GM12878 (cell line): ENCODE results near the gene ZFP91. TPM values are rescaled to one million over a fixed set of nuclear protein-coding genes. Genes with fewer than 3 reads are reported as not detected.

Experiments
- ATAC-seq: fragments of 200-7000 bp; cut with Tn5 transposase; 3 replicates; pipeline ENCODE4 v1.9.1; 2020; ENCODE audit warnings: mild to moderate bottlenecking, moderate library complexity
- BruUV-seq: library from RNA; stranded (reverse); fragments of 400-500 nt; replicated peaks from 2 replicates; lab custom pipeline; 2021; lab: Mats Ljungman, UMichigan
- CTCF ChIA-PET: fragments of 300-600 bp; sonication (Branson Sonifier 250); formaldehyde crosslinking; extraction: SDS; loops from one replicate; lab custom pipeline; 2021; ENCODE audit warnings: inconsistent platforms; lab: Yijun Ruan, JAX
- POLR2A ChIA-PET: fragments of 350-600 bp; formaldehyde crosslinking; extraction: SDS; loops from one replicate; lab custom pipeline; 2021; ENCODE audit warnings: inconsistent platforms; lab: Charles Lee
- RAD21 ChIA-PET: fragments of 300-600 bp; sonication (Branson Sonifier 250); formaldehyde crosslinking; loops from one replicate; lab custom pipeline; 2023; ENCODE audit warnings: antibody characterized with exemption; ENCODE audit not compliant: unreplicated experiment; lab: Charles Lee
- SMC1A ChIA-PET: fragments of 300-600 bp; sonication (Branson Sonifier 250); formaldehyde crosslinking; loops from one replicate; lab custom pipeline; 2023; ENCODE audit not compliant: unreplicated experiment, uncharacterized antibody; lab: Charles Lee
- DNase-seq: peaks from one replicate; pipeline ENCODE4 v3.0.0-alpha.2; 2011; ENCODE audit warnings: low read depth, low spot score
- FAIRE-seq: peaks from 3 replicates; lab custom pipeline; 2011; peaks lifted over from hg19 to GRCh38; lab: Jason Lieb, UNC
- H2AFZ ChIP-seq: 2 replicates; pipeline ENCODE4 v1.6.0; 2011; ENCODE audit warnings: low read depth, low read length, control low read depth; ENCODE audit not compliant: control insufficient read depth
- H3K27ac ChIP-seq: 2 replicates; pipeline ENCODE4 v1.5.1; 2011; ENCODE audit warnings: control low read depth; ENCODE audit not compliant: control insufficient read depth, insufficient read depth
- H3K27me3 ChIP-seq, 2 experiments: replicated peaks in 1 of 2; 2 replicates each; pipeline versions ENCODE4 v1.6.0 to v1.6.1; 2011; ENCODE audit warnings: low read length in 1 of 2; ENCODE audit not compliant: control insufficient read depth in 2 of 2, insufficient read depth in 2 of 2
- H3K36me3 ChIP-seq, 2 experiments: 2 replicates each; pipeline ENCODE4 v1.5.1; 2011; ENCODE audit warnings: low read length in 1 of 2; ENCODE audit not compliant: control insufficient read depth in 2 of 2, insufficient read depth in 2 of 2
- H3K4me1 ChIP-seq: 2 replicates; pipeline ENCODE4 v1.6.1; 2011; ENCODE audit warnings: mild to moderate bottlenecking, low read length, moderate library complexity, mixed read lengths; ENCODE audit not compliant: control insufficient read depth, insufficient read depth
- H3K4me2 ChIP-seq: 2 replicates; pipeline ENCODE4 v1.6.0; 2011; ENCODE audit warnings: control low read depth; ENCODE audit not compliant: control insufficient read depth, insufficient read depth
- H3K4me3 ChIP-seq: fragments of 200-600 bp; sonication (generic); 2 replicates; pipeline ENCODE4 v1.5.1; 2016
- H3K79me2 ChIP-seq: 2 replicates; pipeline ENCODE4 v1.6.0; 2011; ENCODE audit warnings: low read length; ENCODE audit not compliant: control insufficient read depth, insufficient read depth
- H3K9ac ChIP-seq: 2 replicates; pipeline ENCODE4 v1.8.0; 2011; ENCODE audit warnings: low read length, control low read depth, mixed read lengths; ENCODE audit not compliant: control insufficient read depth, insufficient read depth
- H3K9me3 ChIP-seq: replicated peaks from 3 replicates; pipeline ENCODE4 v1.5.1; 2011; ENCODE audit warnings: mild to moderate bottlenecking, low read length; ENCODE audit not compliant: control insufficient read depth, insufficient read depth
- H4K20me1 ChIP-seq: 2 replicates; pipeline ENCODE4 v1.6.0; 2011; ENCODE audit not compliant: control insufficient read depth, insufficient read depth
- HCFC1 ChIP-seq: fragments of 150-350 bp; IDR thresholded peaks from 2 replicates; pipeline ENCODE4 v1.6.1; 2014; ENCODE audit warnings: low read length
- JUNB ChIP-seq: IDR thresholded peaks from 2 replicates; pipeline ENCODE4 v1.6.1; 2016; ENCODE audit warnings: antibody characterized with exemption, mild to moderate bottlenecking
- KLF5 ChIP-seq: fragments of 450-650 bp; IDR thresholded peaks from 2 replicates; pipeline ENCODE4 v1.6.1; 2014; ENCODE audit warnings: mild to moderate bottlenecking; ENCODE audit not compliant: partially characterized antibody
- LARP7 ChIP-seq: fragments of 450-650 bp; IDR thresholded peaks from 2 replicates; pipeline ENCODE4 v1.6.1; 2017; ENCODE audit warnings: mild to moderate bottlenecking
- MYB ChIP-seq: fragments of 150-350 bp; IDR thresholded peaks from 2 replicates; pipeline ENCODE4 v1.6.1; 2014; ENCODE audit warnings: mild to moderate bottlenecking, low read depth, low read length, borderline replicate concordance
- MYC ChIP-seq: IDR thresholded peaks from 2 replicates; pipeline ENCODE4 v1.6.1; 2011; ENCODE audit warnings: mild to moderate bottlenecking, low read length, moderate library complexity, inconsistent platforms; ENCODE audit not compliant: insufficient read depth, insufficient replicate concordance, insufficient read length, severe bottlenecking
- POLR2AphosphoS2 ChIP-seq: IDR thresholded peaks from 2 replicates; pipeline ENCODE4 v1.6.1; 2011; ENCODE audit warnings: low read depth, mild to moderate bottlenecking, low read length, improper control_type of control experiment, moderate library complexity
- RUNX3 ChIP-seq: IDR thresholded peaks from 2 replicates; pipeline ENCODE4 v1.6.1; 2012; ENCODE audit warnings: low read length, inconsistent platforms
- SREBF2 ChIP-seq: IDR thresholded peaks from 2 replicates; pipeline ENCODE4 v1.6.1; 2012; ENCODE audit warnings: mild to moderate bottlenecking, low read length
- TBL1XR1 ChIP-seq: IDR thresholded peaks from 2 replicates; pipeline ENCODE4 v1.6.1; 2012; ENCODE audit warnings: low read depth, low read length, improper control_type of control experiment
- YBX1 ChIP-seq: fragments of 450-650 bp; IDR thresholded peaks from 2 replicates; pipeline ENCODE4 v1.6.1; 2016; ENCODE audit warnings: antibody characterized with exemption
- YY1 ChIP-seq: IDR thresholded peaks from 2 replicates; pipeline ENCODE4 v1.6.1; 2011; ENCODE audit warnings: low read depth, mild to moderate bottlenecking, low read length
- ZNF622 ChIP-seq: fragments of 450-650 bp; IDR thresholded peaks from 2 replicates; pipeline ENCODE4 v1.6.1; 2017; ENCODE audit warnings: mild to moderate bottlenecking, inconsistent platforms
- WGBS: methylation state at CpG from one replicate; pipeline ENCODE4 v1.1.6; 2016; ENCODE audit warnings: low lambda C conversion rate; ENCODE audit not compliant: insufficient replicate concordance, insufficient coverage; ENCODE audit errors: missing lambda C conversion rate; 5-methylcytosine and 5-hydroxymethylcytosine counted together
- in situ Hi-C: fragments of 300-500 bp; cut with MboI; formaldehyde crosslinking; loops from 9 replicates; pipeline ENCODE4 v1.14.3; 2018; ENCODE audit warnings: mixed read lengths
- intact Hi-C: fragments of 100-400 bp; cut with micrococcal nuclease; formaldehyde crosslinking; loops from one replicate; pipeline ENCODE4 v1.14.2; 2022; ENCODE audit not compliant: unreplicated experiment
- polyA plus RNA-seq, 11 experiments: library from polyadenylated mRNA; depleted of rRNA in 4 of 11; unstranded in 6 of 11; stranded (reverse) in 5 of 11; fragments of >200 nt; fragmentation: Nextera tagmentation in 4 of 11; fragmentation: Illumina TruSeq in 1 of 11; extraction: Ambion mirVana in 4 of 11; extraction: Trizol in 1 of 11; gene quantifications; 1 replicate in 1 of 11; 2 replicates in 10 of 11; pipeline versions ENCODE4 v1.2.1 to v1.2.3, GENCODE V29; 2011 to 2016; ENCODE audit warnings: inconsistent platforms in 2 of 11, missing spikeins in 2 of 11, low read depth in 1 of 11
- total RNA-seq, 4 experiments: library from RNA; depleted of rRNA in 3 of 4; stranded (reverse); fragments of >200 nt in 3 of 4; fragmentation: Illumina TruSeq in 1 of 4; extraction: Trizol in 1 of 4; gene quantifications; 2 replicates each; pipeline versions ENCODE4 v1.2.1 to v1.2.3, GENCODE V29; 2013 to 2021
- TF ChIP-seq, protein P1 (sequence below): fragments of 450-650 bp; IDR thresholded peaks from 2 replicates; pipeline ENCODE4 v1.6.1; 2017; ENCODE audit warnings: mild to moderate bottlenecking, moderate library complexity
- TF ChIP-seq, protein P2 (sequence below): fragments of 450-650 bp; formaldehyde crosslinking; IDR thresholded peaks from 2 replicates; pipeline ENCODE4 v1.4.0; 2022; ENCODE audit warnings: mild to moderate bottlenecking, moderate library complexity

ZFP91 gene
- total and polyA plus RNA-seq, 10 of the 15 experiments (the other 5 are each of a cell fraction or from before 2014, with no cell fraction given): 12.9 to 54.1 (median 31.7) TPM

DNA sequence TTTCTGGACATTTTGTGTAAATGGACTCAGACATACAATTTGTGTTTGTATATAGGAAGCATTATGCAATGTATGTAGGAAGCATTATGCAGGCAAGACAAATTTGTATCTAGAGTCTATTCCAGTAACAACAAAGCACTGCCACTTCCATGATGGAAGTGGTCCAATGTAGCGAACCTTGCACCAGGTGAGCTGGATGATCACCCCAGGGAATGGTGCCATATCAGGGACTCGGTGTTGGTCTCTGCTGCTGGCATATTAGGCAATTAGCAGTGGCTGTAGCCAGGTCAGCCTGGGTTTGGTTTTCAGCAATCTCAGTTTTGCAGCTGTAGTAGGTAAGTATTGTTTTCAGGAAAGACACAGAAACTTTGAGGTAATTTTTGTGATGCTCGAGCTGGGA, 12.8 kb downstream of the ZFP91 start (continued):
- TF ChIP-seq, protein P1, sequence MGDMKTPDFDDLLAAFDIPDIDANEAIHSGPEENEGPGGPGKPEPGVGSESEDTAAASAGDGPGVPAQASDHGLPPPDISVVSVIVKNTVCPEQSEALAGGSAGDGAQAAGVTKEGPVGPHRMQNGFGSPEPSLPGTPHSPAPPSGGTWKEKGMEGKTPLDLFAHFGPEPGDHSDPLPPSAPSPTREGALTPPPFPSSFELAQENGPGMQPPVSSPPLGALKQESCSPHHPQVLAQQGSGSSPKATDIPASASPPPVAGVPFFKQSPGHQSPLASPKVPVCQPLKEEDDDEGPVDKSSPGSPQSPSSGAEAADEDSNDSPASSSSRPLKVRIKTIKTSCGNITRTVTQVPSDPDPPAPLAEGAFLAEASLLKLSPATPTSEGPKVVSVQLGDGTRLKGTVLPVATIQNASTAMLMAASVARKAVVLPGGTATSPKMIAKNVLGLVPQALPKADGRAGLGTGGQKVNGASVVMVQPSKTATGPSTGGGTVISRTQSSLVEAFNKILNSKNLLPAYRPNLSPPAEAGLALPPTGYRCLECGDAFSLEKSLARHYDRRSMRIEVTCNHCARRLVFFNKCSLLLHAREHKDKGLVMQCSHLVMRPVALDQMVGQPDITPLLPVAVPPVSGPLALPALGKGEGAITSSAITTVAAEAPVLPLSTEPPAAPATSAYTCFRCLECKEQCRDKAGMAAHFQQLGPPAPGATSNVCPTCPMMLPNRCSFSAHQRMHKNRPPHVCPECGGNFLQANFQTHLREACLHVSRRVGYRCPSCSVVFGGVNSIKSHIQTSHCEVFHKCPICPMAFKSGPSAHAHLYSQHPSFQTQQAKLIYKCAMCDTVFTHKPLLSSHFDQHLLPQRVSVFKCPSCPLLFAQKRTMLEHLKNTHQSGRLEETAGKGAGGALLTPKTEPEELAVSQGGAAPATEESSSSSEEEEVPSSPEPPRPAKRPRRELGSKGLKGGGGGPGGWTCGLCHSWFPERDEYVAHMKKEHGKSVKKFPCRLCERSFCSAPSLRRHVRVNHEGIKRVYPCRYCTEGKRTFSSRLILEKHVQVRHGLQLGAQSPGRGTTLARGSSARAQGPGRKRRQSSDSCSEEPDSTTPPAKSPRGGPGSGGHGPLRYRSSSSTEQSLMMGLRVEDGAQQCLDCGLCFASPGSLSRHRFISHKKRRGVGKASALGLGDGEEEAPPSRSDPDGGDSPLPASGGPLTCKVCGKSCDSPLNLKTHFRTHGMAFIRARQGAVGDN: no peak
- no peak for TF ChIP-seq KLF5
- TF ChIP-seq RUNX3: no peak
- TF ChIP-seq YBX1: no peak
- TF ChIP-seq TBL1XR1: no peak
- TF ChIP-seq POLR2AphosphoS2: no peak
- no peak for TF ChIP-seq LARP7
- TF ChIP-seq JUNB: no peak

DNA sequence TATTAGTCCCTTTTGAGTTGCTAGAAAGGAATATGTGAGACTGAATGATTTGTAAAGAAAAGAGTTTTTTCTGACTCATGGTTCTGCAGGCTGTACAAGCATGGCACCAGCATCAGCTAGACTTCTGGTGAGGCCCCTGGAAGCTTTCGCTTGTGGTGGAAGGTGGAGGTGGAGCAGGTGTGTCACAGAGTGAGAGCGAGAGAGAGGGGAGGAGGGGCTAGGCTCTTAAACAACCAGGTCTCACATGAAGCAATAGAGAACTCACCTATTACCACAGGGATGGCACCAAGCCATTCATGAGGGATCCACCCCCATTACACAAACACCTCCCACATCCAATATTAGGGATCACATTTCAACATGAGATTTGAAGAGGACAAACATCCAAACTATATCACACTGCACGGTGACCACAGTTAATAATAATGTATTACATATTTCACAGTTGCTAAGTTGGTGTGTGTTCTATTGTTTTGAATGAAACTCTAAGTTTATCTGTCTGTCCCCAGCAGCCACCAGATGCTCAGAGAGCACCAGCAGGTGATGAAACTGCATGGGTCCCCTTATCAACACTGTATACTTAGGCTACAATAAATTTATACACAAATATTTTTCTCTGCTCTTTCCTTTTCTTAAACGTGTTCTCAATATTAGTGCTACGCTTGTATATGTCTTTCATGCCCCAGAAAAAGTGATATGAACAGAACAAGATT, 14.1 kb downstream of the ZFP91 start:
- Histone ChIP-seq H3K79me2 (peaks cover 83% of the 10 kb centered on the region), H2AFZ (no peak overlapping the region), H3K9me3 (no peaks in the 10 kb centered on the region), H3K4me2 (no peak overlapping the region), H3K27me3 (no peaks in the 10 kb centered on the region), H3K4me3 (no peak overlapping the region), H3K9ac (no peak overlapping the region), H3K36me3 (peaks cover 2 to 3% of the 10 kb centered on the region in 2 experiments), H3K27ac (no peak overlapping the region), H3K4me1 (peaks cover 5% of the 10 kb centered on the region), H4K20me1 (no peaks in the 10 kb centered on the region)
- BruUV-seq: no TSS peak
- SMC1A ChIA-PET: interaction anchor here (0.6 to 2.8 kb wide), 4 partner anchors 16 to 86 kb away, joined by 3 to 8 read pairs (median 3); no protein-coding TSS in a partner anchor
- DNase-seq (no peak), ATAC-seq (peak; percentile 41), FAIRE-seq (no peak)
- CTCF ChIA-PET: interaction anchor here (1.0 to 2.1 kb wide), 4 partner anchors 14 to 466 kb away, joined by 3 to 12 read pairs (median 5); no protein-coding TSS in a partner anchor
- RAD21 ChIA-PET: interaction anchor here (1.5 kb wide), 1 partner anchor 12 kb away, joined by 3 read pairs; no protein-coding TSS in a partner anchor
- POLR2A ChIA-PET: interaction anchor here (0.6 to 1.4 kb wide), 3 partner anchors 11 to 17 kb away, joined by 3 read pairs; partner anchors contain the start of gene LPXN
- WGBS: 90% methylated on average over 5 of the region's 5 CpGs
- in situ Hi-C loops (loop anchor here (25.0 kb wide), 2 partner anchors 1069 to 1256 kb away; partner anchors contain the start of genes P2RX3, PATL1 and SSRP1), intact Hi-C loops (no loop called here)
- no peak for TF ChIP-seq MYC
- TF ChIP-seq, protein P2, sequence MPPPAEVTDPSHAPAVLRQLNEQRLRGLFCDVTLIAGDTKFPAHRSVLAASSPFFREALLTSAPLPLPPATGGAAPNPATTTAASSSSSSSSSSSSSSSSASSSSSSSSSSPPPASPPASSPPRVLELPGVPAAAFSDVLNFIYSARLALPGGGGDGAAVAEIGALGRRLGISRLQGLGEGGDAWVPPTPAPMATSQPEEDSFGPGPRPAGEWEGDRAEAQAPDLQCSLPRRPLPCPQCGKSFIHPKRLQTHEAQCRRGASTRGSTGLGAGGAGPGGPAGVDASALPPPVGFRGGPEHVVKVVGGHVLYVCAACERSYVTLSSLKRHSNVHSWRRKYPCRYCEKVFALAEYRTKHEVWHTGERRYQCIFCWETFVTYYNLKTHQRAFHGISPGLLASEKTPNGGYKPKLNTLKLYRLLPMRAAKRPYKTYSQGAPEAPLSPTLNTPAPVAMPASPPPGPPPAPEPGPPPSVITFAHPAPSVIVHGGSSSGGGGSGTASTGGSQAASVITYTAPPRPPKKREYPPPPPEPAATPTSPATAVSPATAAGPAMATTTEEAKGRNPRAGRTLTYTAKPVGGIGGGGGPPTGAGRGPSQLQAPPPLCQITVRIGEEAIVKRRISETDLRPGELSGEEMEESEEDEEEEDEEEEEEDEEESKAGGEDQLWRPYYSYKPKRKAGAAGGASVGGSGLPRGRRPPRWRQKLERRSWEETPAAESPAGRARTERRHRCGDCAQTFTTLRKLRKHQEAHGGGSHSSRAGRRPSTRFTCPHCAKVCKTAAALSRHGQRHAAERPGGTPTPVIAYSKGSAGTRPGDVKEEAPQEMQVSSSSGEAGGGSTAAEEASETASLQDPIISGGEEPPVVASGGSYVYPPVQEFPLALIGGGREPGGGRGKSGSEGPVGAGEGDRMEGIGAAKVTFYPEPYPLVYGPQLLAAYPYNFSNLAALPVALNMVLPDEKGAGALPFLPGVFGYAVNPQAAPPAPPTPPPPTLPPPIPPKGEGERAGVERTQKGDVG (CRISPR knock-in tag): no peak
- TF ChIP-seq MYB: no peak
- TF ChIP-seq YY1: no peak
- TF ChIP-seq HCFC1: no peak
- TF ChIP-seq SREBF2: no peak
- no peak for TF ChIP-seq ZNF622
